Transverse colon (tissue), 3 donors: Measurements from ENCODE around the gene SIRT5.

Experiments used
- CTCF ChIP-seq, 5 experiments: fragments of 200-600 bp in 3 of 5; fragments of 450-650 bp in 2 of 5; sonication (generic) in 3 of 5; IDR thresholded peaks; 1 replicate in 2 of 5; 2 replicates in 3 of 5; pipeline ENCODE4 v1.5.1; 2016 to 2017; ENCODE audit warnings: antibody characterized with exemption in 5 of 5, inconsistent platforms in 3 of 5, mild to moderate bottlenecking in 2 of 5, moderate library complexity in 1 of 5
- POLR2A ChIP-seq: fragments of 450-650 bp; IDR thresholded peaks from one replicate; pipeline ENCODE4 v1.6.1; 2016; ENCODE audit warnings: antibody characterized with exemption, mild to moderate bottlenecking, moderate library complexity

- TF ChIP-seq POLR2A (no peak), CTCF (IDR thresholded peaks at IDR 0.05) (no peak)
Measured at GRCh38 chr6:13528232-13528631, 46.2 kb upstream of the SIRT5 start.
